ENCODE data around the gene PDXDC1.
"Not testable (repeated sequence)": the region's sequence is repeated elsewhere in the genome, so short reads cannot be mapped to it uniquely, and the experiment has no call there.

PDXDC1 gene

DNA sequence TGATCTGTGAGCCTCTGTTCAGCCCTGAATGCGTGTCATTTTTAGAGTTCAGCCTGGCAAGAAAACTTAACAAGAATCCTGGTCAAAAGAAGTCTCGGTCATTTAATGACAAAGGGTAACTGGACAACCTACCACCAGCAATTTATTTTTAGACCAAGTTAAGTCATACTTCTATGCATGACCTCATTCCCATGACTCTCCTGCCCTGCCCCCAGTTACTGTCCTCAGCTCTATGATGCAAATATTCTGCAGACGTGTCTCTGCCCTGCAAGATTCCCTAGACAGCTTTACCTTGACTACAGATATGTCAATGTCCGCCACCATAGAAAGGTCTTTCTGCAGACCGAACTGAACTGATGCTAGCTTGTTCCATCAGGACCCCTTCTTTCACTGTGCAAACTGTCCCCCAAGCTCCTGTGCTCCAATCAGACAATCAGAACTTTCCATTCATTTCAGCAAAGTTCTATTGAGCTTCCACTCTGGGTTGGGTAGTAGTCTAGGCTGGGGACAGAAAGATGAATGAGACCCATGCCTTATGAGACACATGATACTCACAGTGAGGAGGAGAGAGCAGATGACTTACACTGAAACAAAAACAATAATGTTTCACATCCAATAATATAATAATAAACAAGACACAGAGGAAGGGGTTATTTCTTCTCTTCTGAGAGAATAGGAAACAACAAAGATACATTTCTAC lies 194.3 kb downstream of the PDXDC1 start:
- not testable (repeated sequence) for DNase-seq

DNA sequence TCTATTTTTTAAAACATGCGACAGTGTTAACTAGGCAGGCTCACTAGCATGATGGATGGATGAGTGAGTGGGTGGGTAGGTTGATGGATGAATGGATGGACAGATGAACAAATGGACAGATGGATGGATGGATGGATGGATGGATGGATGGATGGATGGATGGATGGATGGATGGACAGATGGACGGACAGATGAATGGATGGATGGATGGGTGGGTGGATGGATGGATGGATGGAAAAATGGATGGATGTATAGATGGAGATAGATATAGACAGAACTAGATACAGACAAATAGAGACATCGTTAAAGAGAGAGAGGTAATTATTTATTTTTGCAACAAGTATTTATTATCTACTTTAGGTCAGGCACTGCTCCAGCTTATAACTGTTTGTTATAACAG lies 205.1 kb downstream of the PDXDC1 start:
- not testable (repeated sequence) for DNase-seq

DNA sequence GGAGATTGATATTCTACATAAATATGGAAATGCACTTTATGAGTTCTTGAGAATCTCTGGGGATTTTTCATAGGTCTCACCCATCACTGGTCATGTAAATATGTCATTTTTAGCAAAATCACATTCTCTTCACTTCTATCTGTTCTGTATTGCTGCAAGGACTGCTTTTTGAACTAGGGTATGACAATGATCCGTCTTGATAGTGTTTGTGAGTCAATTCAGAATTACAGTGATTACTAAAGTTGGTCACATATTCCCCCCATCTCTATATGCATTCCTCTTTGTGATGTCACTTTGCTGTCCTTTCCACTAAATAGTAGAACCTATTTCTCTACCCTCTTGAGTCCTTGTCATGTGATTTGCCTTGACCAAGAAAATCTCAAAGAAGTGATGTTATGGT lies 206.1 kb downstream of the PDXDC1 start:
- DNase-seq, result not testable (repeated sequence)

DNA sequence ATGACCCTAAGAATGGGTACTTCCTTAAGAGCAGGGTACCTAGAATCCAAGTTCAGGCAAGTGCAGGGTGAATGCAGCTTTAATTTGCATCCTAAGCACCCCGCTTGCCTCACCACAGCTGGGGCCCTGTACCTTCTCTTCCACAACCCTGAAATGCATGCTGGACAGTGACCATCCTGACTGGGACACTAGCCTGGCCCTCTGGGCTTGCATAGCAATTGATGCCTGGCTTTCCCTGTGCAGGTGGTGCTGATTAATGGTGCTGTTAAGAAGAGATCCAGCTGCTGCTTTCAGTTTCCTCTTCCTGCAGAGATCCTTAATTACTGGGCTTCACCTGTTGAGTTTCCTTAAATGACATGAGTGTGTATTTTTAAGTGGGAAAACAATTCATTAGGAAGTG lies 209.2 kb downstream of the PDXDC1 start:
- DNase-seq, result not testable (repeated sequence)
